ENCODE results near the gene IER2. TPM values are rescaled to one million over a fixed set of nuclear protein-coding genes. Genes with fewer than 3 reads are reported as not detected.

The IER2 gene
- total RNA-seq, 1 experiment from 2014 or later, result 247 TPM

DNA sequence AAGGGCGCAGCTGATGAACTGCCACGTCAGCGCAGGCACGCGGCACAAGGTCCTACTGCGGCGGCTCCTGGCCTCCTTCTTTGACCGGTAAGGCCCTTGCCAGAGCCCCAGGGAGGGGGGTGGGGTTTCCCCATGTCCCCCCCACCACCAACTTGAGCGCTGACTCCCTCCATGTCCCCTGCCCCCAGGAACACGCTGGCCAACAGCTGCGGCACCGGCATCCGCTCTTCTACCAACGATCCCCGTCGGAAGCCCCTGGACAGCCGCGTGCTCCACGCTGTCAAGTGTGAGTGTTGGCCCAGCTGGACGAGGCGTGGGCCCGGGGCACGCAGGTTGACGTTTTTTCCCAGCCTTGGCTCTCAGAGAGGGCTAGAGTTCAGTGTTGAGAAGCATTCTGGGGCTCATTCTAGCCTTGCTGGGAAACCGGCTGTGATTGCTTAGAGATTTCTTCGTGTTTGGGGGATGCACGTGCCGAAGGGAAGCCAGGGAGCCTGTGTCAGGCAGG lies 12.9 kb upstream of the IER2 start:
- ChIA-PET POLR2A (no interaction called here), RAD21 (ENCODE audit: low non-redundant PET in 1 of 2, low total read pairs in 2 of 2, uncharacterized antibody in 2 of 2, unreplicated experiment in 2 of 2) (no interaction called here)
- H3K9ac ChIP-seq (ENCODE audit: low read length), result no peak overlapping the region

More for the DNA sequence above, 12.9 kb upstream of the IER2 start:
- H3K27me3 ChIP-seq (ENCODE audit: insufficient read depth, low read length), result no peaks in the 10 kb centered on the region
- BruUV-seq (replicated peaks), result no TSS peak
- peaks cover 12 to 35% of the 10 kb centered on the region in 2 experiments; a peak in 3 of 4 replicates for H3K36me3 ChIP-seq (ENCODE audit: control insufficient read depth in 1 of 2, insufficient read depth in 2 of 2, low read length in 2 of 2)
- ATAC-seq (no peak), DNase-seq (ENCODE audit: low read depth, low spot score) (no peak)
- no peaks in the 10 kb centered on the region for H3K9me2 ChIP-seq (ENCODE audit: insufficient read depth)
- H2AFZ ChIP-seq (ENCODE audit: low read depth, low read length, poor library complexity, severe bottlenecking), result no peak overlapping the region
- H3K4me3 ChIP-seq (replicated peaks in 1 of 2; ENCODE audit: low read depth in 1 of 2, low read length in 2 of 2), result no peak overlapping the region
- H3K27ac ChIP-seq (ENCODE audit: low read depth, low read length), result no peak overlapping the region
- TF ChIP-seq RAD21 (IDR thresholded peaks at IDR 0.05; ENCODE audit: low read depth), result no peak
- no peak for TF ChIP-seq EGR1 (IDR thresholded peaks at IDR 0.05; ENCODE audit: low read depth)
- TF ChIP-seq CBX3 (IDR thresholded peaks at IDR 0.05; ENCODE audit: low read depth), result no peak
- TF ChIP-seq SRF (IDR thresholded peaks at IDR 0.05; ENCODE audit: low read depth), result no peak
- no peak for TF ChIP-seq TCF7L2 (IDR thresholded peaks at IDR 0.05; ENCODE audit: borderline replicate concordance, extremely low read depth, insufficient read depth, insufficient read length)
- no peak for TF ChIP-seq ZFX (IDR thresholded peaks at IDR 0.05)
- TF ChIP-seq SIN3A (IDR thresholded peaks at IDR 0.05; ENCODE audit: low read depth), result no peak
- TF ChIP-seq POLR2AphosphoS5 (IDR thresholded peaks at IDR 0.05; ENCODE audit: low read depth, low read length), result no peak
- TF ChIP-seq, protein P1, sequence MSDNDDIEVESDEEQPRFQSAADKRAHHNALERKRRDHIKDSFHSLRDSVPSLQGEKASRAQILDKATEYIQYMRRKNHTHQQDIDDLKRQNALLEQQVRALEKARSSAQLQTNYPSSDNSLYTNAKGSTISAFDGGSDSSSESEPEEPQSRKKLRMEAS (IDR thresholded peaks at IDR 0.05), result no peak
- TF ChIP-seq FOSL1 (IDR thresholded peaks at IDR 0.05; ENCODE audit: low read depth), result no peak
- no peak for TF ChIP-seq ELF1 (IDR thresholded peaks at IDR 0.05; ENCODE audit: borderline replicate concordance, low read depth)
- TF ChIP-seq YY1 (IDR thresholded peaks at IDR 0.05; ENCODE audit: extremely low read depth, insufficient replicate concordance, low read depth, low read length), result no peak
- TF ChIP-seq, protein P2, sequence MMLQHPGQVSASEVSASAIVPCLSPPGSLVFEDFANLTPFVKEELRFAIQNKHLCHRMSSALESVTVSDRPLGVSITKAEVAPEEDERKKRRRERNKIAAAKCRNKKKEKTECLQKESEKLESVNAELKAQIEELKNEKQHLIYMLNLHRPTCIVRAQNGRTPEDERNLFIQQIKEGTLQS (IDR thresholded peaks at IDR 0.05), result no peak
- TF ChIP-seq EZH2phosphoT487 (IDR thresholded peaks at IDR 0.05; ENCODE audit: borderline replicate concordance), result no peak
- TF ChIP-seq CTCF (IDR thresholded peaks at IDR 0.05 in 2 of 3, conservative IDR thresholded peaks at IDR 0.05 in 1 of 3; ENCODE audit: borderline replicate concordance in 1 of 3, insufficient read depth in 1 of 3, low read depth in 2 of 3, low read length in 2 of 3), result no peak
- TF ChIP-seq, protein P3, sequence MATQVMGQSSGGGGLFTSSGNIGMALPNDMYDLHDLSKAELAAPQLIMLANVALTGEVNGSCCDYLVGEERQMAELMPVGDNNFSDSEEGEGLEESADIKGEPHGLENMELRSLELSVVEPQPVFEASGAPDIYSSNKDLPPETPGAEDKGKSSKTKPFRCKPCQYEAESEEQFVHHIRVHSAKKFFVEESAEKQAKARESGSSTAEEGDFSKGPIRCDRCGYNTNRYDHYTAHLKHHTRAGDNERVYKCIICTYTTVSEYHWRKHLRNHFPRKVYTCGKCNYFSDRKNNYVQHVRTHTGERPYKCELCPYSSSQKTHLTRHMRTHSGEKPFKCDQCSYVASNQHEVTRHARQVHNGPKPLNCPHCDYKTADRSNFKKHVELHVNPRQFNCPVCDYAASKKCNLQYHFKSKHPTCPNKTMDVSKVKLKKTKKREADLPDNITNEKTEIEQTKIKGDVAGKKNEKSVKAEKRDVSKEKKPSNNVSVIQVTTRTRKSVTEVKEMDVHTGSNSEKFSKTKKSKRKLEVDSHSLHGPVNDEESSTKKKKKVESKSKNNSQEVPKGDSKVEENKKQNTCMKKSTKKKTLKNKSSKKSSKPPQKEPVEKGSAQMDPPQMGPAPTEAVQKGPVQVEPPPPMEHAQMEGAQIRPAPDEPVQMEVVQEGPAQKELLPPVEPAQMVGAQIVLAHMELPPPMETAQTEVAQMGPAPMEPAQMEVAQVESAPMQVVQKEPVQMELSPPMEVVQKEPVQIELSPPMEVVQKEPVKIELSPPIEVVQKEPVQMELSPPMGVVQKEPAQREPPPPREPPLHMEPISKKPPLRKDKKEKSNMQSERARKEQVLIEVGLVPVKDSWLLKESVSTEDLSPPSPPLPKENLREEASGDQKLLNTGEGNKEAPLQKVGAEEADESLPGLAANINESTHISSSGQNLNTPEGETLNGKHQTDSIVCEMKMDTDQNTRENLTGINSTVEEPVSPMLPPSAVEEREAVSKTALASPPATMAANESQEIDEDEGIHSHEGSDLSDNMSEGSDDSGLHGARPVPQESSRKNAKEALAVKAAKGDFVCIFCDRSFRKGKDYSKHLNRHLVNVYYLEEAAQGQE (IDR thresholded peaks at IDR 0.05; ENCODE audit: low read depth), result no peak
- no peak for TF ChIP-seq SP1 (IDR thresholded peaks at IDR 0.05; ENCODE audit: low read depth)
- peaks cover 26% of the 10 kb centered on the region for H3K79me2 ChIP-seq (ENCODE audit: insufficient read depth, low read length)
- H3K4me1 ChIP-seq (ENCODE audit: control insufficient read depth in 1 of 2, insufficient read depth in 2 of 2, low read length in 2 of 2), result peaks cover 13 to 34% of the 10 kb centered on the region in 2 experiments
- intact Hi-C loops (cut with micrococcal nuclease), result no loop called here
- CTCF ChIA-PET, result no interaction called here
- H4K20me1 ChIP-seq (ENCODE audit: insufficient read depth), result peaks cover 6% of the 10 kb centered on the region; the same call in 1 of the 2 replicates
- H3K9me3 ChIP-seq (ENCODE audit: control insufficient read depth in 1 of 2, insufficient read depth in 1 of 2, low read depth in 1 of 2, low read length in 2 of 2), result no peaks in the 10 kb centered on the region
- H3K4me2 ChIP-seq (ENCODE audit: low read length), result no peak overlapping the region

Data from HCT116 (cell line).